GM21423 (cell line): Measurements from ENCODE around the gene SGCA.
A peak's percentile ranks its signal among the peaks of the same experiment; 100 is the strongest.

Experiments used
- ATAC-seq: cut with Tn5 transposase; IDR thresholded peaks from one replicate; pipeline ENCODE4 v1.9.1; 2021; ENCODE audit warnings: mild to moderate bottlenecking, moderate library complexity; ENCODE audit not compliant: unreplicated experiment

Gene SGCA

GRCh38 chr17:50206604-50207293 is 40.9 kb downstream of the SGCA start:
- no peak for ATAC-seq

DNA sequence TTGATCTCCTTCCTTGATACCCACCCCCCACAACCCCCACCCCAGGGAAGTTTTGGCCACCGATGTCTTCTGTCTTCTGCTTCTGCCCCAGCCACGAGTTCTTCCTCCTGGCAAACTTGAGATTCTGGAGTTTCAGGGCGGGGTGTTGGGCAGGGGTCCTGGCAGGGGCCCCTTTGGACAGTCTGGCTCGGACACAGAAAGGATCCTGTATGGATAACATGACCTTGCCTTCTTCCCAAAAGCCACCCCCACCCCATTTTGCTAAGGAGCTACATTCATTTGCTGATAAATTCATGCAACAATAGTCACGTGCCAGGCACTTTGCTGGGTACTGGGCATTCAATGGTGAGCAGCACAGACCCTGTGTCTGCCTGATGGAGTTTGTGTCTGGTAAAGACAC is 41.5 kb downstream of the SGCA start:
- no peak for ATAC-seq

GRCh38 chr17:50207792-50208567 is 42.2 kb downstream of the SGCA start:
- no peak for ATAC-seq

DNA sequence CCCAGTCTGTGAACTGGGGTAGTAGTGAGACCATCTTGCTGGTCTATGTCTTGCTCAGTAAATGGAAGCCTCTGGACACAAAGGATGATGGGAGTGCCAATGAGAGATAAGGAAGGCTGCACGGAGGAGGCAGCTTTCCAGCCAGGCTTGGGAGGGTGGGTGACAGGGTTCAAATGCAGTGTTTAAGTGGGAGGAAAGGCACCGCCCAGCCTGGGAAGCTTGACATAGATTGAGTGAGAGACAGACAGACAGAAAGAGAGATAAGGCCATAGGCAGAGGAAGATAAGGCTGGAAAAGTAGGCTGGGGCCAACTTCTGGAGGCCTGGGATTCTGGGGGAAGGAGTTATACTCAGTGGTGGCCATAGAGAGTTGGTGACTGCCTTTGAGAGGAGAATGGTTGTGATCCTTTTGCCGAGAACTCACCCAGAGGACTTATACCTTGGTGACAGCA is 42.8 kb downstream of the SGCA start:
- ATAC-seq, result no peak

- no peak for ATAC-seq
These were observed 43.3 kb downstream of the SGCA start for GRCh38 chr17:50209133-50209471.

GRCh38 chr17:50209472-50210239 is 43.9 kb downstream of the SGCA start:
- ATAC-seq, result no peak

DNA sequence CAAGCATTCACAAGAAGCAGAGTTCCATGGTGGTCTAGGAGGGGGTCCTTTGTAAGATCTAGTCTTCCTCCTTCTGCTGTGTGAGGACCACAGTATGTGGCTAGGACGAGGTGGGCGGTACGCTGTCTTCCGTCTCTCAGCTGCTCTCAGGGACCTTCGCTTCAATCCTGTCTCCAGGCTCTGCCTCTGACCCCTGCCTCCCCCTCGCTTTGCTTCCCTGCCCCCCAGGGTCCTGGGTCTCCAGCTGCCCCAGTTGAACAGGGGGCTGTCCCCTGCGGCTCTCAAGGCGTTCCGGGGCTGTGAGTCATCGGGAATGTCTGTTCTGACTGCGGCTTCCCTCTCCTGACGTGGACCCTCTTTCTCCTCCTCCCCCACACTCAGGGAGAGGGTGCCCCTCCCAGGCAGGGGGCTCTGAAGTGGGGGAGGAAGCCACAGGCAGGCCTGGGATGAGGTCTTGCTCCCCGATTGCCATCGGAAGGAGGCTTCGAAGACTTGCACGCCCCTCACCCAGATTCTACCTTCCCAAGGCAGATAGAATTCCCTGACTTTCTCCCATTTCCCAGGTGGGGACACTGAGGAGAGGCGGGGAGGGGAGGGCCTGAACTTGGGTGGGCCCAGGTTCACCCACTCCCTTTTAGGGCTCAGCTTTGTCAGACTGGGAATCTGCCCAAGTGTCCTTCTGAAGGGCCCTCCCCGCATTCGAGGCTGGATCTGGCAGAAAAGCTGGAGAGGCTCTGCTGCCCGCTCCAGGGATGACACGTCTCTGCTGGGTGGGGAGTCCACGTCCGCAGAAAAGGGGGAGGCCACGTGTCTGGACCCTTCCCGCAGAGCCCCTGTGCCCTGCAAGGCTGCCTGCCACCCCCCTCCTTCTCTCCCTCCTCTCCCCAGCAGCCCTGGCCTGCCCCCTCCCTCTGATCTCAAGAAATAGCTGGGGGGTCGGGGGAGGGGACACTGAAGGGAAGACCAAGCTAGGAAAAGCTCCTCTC is 44.7 kb downstream of the SGCA start:
- ATAC-seq, result no peak

DNA sequence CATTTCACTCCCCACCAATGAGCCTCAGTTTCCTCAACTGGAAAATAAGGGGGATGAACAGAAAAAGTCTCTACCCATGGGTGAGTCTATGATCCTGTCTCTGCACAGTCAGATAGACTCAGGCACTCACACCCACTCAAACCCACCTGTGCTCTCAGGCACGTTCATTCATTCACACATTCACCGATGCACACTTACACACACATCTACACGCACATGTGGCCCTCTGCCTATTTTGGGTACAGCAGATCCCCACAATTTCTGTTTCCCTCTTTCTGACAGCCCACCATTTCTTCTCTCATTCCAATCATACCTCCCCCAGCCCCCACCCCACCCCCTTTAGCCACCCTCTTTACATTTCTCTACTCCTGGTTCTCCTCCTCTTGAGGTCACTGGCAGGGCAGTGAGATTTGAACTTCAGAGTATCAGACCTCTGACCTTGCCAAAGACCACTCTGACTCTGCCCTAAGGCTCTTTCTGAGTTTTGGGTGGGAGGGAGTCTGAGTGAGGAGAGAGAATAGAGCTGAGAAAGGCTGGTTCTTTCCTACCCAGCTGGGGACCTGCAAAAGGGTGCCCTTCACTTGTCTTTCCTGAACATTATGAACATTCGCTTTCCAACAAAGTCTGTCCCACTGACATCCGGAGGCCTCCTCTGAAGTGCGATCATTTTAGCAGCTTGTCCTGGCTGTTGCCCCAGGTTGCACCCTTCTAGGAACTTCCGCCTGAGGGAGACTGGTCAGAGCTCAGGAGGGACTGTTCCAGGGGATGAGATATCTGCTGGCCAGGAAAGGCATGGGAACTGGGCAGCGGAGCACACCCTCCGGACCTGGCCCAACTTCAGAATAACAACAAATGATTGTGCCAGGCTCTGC is 45.7 kb downstream of the SGCA start:
- ATAC-seq, result no peak

DNA sequence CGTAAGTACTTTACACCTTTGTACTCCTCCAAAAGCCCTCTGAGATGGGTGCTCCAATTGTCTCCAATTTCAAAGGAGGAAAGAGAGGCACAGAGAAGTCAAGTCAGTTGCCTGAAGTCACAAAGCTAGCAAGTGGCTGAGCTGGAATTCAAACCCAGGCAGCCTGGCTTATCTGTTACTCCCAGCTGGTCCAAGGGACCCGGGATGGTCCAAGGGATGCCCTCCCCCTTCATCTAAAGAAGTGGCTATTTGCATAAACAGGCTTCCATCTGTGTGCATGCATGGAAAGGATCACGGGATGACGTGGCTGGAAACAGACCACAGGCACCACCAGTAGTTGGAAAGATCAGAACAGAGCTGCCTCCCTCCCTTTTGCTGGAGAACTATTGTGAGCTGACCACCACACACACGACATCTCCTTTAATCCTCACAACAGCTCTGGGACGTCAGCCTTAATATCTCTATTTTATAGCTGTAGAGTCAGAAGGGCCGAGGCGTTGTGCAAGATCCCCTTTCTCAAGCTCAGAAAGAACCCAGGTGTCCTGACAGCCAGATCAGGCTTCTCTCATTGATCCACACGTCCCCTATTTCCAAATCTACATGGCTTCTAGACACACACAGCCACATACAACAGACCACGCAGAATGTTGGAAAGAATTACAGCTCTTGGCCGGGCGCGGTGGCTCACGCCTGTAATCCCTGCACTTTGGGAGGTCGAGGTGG is 46.5 kb downstream of the SGCA start:
- ATAC-seq, result no peak

GRCh38 chr17:50213026-50214022 is 47.5 kb downstream of the SGCA start:
- peak; percentile 89 for ATAC-seq

- ATAC-seq, result no peak
These were observed 49.4 kb downstream of the SGCA start for GRCh38 chr17:50214976-50215760.

- no peak for ATAC-seq
These were observed 51.8 kb downstream of the SGCA start for GRCh38 chr17:50217591-50217990.

GRCh38 chr17:50218071-50218759 is 52.4 kb downstream of the SGCA start:
- no peak for ATAC-seq

- no peak for ATAC-seq
These were observed 53.0 kb downstream of the SGCA start for GRCh38 chr17:50218771-50219315.

GRCh38 chr17:50219342-50219741 is 53.5 kb downstream of the SGCA start:
- ATAC-seq, result no peak

- no peak for ATAC-seq
These were observed 54.2 kb downstream of the SGCA start for GRCh38 chr17:50219939-50220465.
